HCT116 (cell line): Measurements from ENCODE around the gene WDR4.

Source experiments
- EZH2 ChIP-seq: fragments of 200-600 bp; sonication (generic); IDR thresholded peaks from 2 replicates; pipeline ENCODE4 v1.6.1; 2017; ENCODE audit warnings: antibody characterized with exemption, mixed run types
- POLR2A ChIP-seq: IDR thresholded peaks from 2 replicates; pipeline ENCODE4 v1.7.0; 2011; ENCODE audit warnings: borderline replicate concordance; ENCODE audit not compliant: insufficient read depth, insufficient read length; ENCODE audit errors: extremely low read depth
- SIN3A ChIP-seq: IDR thresholded peaks from 2 replicates; pipeline ENCODE4 v1.6.1; 2012; ENCODE audit warnings: low read depth
- TCF7L2 ChIP-seq: IDR thresholded peaks from 2 replicates; pipeline ENCODE4 v1.7.0; 2011; ENCODE audit warnings: borderline replicate concordance, inconsistent platforms; ENCODE audit not compliant: insufficient read depth, insufficient read length; ENCODE audit errors: extremely low read depth
- YY1 ChIP-seq: IDR thresholded peaks from 2 replicates; pipeline ENCODE4 v1.6.1; 2011; ENCODE audit warnings: low read length, low read depth, moderate library complexity, mild to moderate bottlenecking; ENCODE audit not compliant: insufficient replicate concordance; ENCODE audit errors: extremely low read depth
- ZNF274 ChIP-seq: fragments of 200-500 bp; sonication (Bioruptor generic); IDR thresholded peaks from 2 replicates; pipeline ENCODE4 v1.6.1; 2014; ENCODE audit warnings: mild to moderate bottlenecking, low read depth, low read length, inconsistent platforms
- TF ChIP-seq, protein P1 (sequence below), 3 experiments: fragments of 200-600 bp in 1 of 3; sonication (generic) in 1 of 3; IDR thresholded peaks in 2 of 3; conservative IDR thresholded peaks in 1 of 3; 2 replicates each; pipeline ENCODE4 v1.5.1; 2012 to 2017; ENCODE audit warnings: low read depth in 2 of 3, low read length in 2 of 3, antibody characterized with exemption in 1 of 3, borderline replicate concordance in 1 of 3, control low read depth in 1 of 3, mild to moderate bottlenecking in 1 of 3, mixed read lengths in 1 of 3, mixed run types in 1 of 3, moderate library complexity in 1 of 3; ENCODE audit not compliant: insufficient read depth in 1 of 3

DNA sequence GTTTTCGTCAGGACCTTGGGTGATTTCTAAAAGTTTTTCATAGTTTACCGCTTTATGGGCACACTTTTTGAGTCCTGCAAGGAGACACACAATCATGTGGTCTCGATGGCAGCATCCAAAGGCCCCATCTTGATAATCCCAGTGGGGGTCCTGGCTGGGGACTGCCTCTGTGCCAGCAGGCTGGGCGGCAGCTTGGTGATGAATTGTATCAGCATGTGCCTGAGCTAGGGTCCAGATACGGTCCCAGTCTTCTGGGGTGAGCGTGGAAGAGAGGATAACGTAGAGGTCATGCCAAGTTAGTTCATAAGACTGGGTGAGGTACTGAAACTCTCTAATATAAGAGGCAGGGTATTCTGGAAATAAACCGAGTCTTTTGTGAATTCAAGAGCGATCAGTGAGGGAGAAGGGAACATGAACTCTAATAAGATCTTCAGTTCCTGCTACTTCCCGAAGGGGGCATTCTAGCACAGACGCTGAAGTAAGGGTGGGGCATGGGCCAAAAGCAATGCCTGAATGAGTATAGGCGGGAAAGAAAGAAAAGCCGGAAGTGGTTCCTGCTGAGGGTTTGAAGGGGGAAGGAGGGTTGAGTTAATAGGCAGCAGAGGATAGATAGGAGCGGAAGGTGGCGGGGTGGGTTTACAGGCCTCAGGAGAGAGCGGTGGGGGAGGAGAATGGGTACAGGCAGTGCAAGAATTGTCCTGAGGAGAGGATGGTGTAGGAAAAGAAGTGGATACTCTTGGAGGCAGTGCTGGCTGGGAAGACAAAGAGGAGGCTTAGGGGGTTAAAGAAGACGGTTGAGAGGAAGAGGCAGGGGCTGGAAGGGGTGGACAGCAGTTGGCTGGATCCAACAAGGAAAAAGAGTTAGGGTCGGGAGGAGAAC is 44.5 kb upstream of the WDR4 start:
- TF ChIP-seq EZH2 (no peak), YY1 (peak; percentile 13), ZNF274 (no peak), POLR2A (no peak), TCF7L2 (no peak), SIN3A (no peak)
- TF ChIP-seq, protein P1, sequence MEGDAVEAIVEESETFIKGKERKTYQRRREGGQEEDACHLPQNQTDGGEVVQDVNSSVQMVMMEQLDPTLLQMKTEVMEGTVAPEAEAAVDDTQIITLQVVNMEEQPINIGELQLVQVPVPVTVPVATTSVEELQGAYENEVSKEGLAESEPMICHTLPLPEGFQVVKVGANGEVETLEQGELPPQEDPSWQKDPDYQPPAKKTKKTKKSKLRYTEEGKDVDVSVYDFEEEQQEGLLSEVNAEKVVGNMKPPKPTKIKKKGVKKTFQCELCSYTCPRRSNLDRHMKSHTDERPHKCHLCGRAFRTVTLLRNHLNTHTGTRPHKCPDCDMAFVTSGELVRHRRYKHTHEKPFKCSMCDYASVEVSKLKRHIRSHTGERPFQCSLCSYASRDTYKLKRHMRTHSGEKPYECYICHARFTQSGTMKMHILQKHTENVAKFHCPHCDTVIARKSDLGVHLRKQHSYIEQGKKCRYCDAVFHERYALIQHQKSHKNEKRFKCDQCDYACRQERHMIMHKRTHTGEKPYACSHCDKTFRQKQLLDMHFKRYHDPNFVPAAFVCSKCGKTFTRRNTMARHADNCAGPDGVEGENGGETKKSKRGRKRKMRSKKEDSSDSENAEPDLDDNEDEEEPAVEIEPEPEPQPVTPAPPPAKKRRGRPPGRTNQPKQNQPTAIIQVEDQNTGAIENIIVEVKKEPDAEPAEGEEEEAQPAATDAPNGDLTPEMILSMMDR (IDR thresholded peaks at IDR 0.05 in 2 of 3, conservative IDR thresholded peaks at IDR 0.05 in 1 of 3; ENCODE audit: borderline replicate concordance in 1 of 3, insufficient read depth in 1 of 3, low read depth in 2 of 3, low read length in 2 of 3): peak; percentile 84 to 94 (median 87)
